PC-3 (cell line): ENCODE results near the gene SEC61G.

Experiments
- CTCF ChIP-seq: fragments of 300-600 bp; sonication (generic); conservative IDR thresholded peaks from 2 replicates; pipeline ENCODE4 v1.5.1; 2017; ENCODE audit warnings: antibody characterized with exemption, low read depth, mild to moderate bottlenecking, low read length
- EZH2 ChIP-seq: fragments of 300-600 bp; sonication (generic); IDR thresholded peaks from one replicate; pipeline ENCODE4 v1.6.1; 2017; ENCODE audit warnings: antibody characterized with exemption, mild to moderate bottlenecking, low read length; ENCODE audit not compliant: unreplicated experiment
- EZH2phosphoT487 ChIP-seq: fragments of 300-600 bp; sonication (generic); IDR thresholded peaks from 2 replicates; pipeline ENCODE4 v1.6.1; 2018; ENCODE audit warnings: mild to moderate bottlenecking, antibody characterized with exemption, low read length, borderline replicate concordance

DNA sequence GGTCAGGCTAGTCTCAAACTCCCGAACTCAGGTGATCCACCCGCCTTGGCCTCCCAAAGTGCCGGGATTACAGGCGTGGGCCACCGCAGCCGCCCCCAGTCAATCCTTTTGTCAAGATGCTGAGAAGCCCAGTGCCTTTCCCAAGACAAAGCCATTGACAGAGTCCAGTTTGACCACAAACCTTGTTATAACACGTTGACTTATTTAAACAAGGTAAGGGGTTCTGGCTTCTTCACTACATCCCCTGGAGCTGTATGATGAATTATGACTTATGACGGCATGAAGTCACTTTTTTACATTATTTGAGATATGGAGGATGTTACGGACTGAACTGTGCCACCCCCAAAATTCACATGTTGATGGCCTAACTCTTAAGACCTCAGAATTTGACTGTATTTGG lies 5.8 kb upstream of the SEC61G start:
- TF ChIP-seq CTCF (no peak), EZH2phosphoT487 (no peak), EZH2 (no peak)
